SH-SY5Y (cell line): ENCODE data around the gene DSCAM.

Experiments
- GATA2 ChIP-seq: IDR thresholded peaks from 2 replicates; pipeline ENCODE4 v1.6.1; 2011; ENCODE audit warnings: mild to moderate bottlenecking, low read depth, low read length
- GATA3 ChIP-seq: IDR thresholded peaks from 2 replicates; pipeline ENCODE4 v1.6.1; 2011; ENCODE audit warnings: low read depth, mild to moderate bottlenecking, low read length, moderate library complexity

DNA sequence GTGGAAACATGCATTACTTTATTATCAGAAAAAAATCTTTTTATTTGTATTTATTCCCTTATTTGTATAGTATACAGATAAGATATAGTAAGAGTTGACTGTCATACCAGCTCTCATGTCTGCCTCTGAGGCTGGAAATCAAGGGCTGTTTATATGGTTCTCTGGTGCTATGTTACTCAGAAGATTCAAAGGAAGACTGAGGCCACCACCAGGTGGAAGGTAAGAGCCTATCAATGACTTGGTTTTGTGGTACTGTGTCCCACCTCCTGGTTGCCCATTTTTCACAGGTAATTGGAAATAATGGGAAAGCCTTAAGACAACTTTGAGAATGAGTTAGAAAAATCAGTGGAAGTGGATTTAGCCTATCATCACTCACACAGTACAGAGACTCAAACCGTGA is 342.1 kb downstream of the DSCAM start:
- no peak for TF ChIP-seq GATA2
- no peak for TF ChIP-seq GATA3
